ENCODE data around the gene PALM.

- 0 out of 2 replicates have a peak, but pooled peaks have one; percentile 23 for TF ChIP-seq CTCF (conservative IDR thresholded peaks at IDR 0.05; ENCODE audit: low read depth, low read length)
- TF ChIP-seq EZH2 (IDR thresholded peaks at IDR 0.05; ENCODE audit: borderline replicate concordance, low read depth, low read length, poor library complexity, severe bottlenecking), result no peak
Measured at GRCh38 chr19:741506-742131, 32.9 kb downstream of the PALM start.
